Epithelial cell of esophagus (primary cell): Measurements from ENCODE around the gene MTFR1L.

ENCODE experiments used
- DNase-seq: peaks from one replicate; pipeline ENCODE4 v3.0.0; 2010; ENCODE audit warnings: low read depth
- H3K4me3 ChIP-seq: 2 replicates; pipeline ENCODE4 v1.5.1; 2011; ENCODE audit warnings: mild to moderate bottlenecking, low read length, control low read depth
- CTCF ChIP-seq: IDR thresholded peaks from 2 replicates; pipeline ENCODE4 v1.5.1; 2011; ENCODE audit warnings: low read depth, mild to moderate bottlenecking, low read length, control low read depth, inconsistent platforms; ENCODE audit not compliant: insufficient read depth; ENCODE audit errors: missing control alignments

Gene MTFR1L

GRCh38 chr1:25866288-25866687, 46.5 kb downstream of the MTFR1L start:
- no peak for DNase-seq
- no peak overlapping the region for H3K4me3 ChIP-seq
- TF ChIP-seq CTCF: no peak

- DNase-seq: no peak
- no peak for TF ChIP-seq CTCF
- no peak overlapping the region for H3K4me3 ChIP-seq
These were observed 47.6 kb downstream of the MTFR1L start for GRCh38 chr1:25867210-25867991.

GRCh38 chr1:25869909-25870606, 50.3 kb downstream of the MTFR1L start:
- DNase-seq: no peak
- H3K4me3 ChIP-seq: no peak overlapping the region
- no peak for TF ChIP-seq CTCF

GRCh38 chr1:25870614-25871013, 50.9 kb downstream of the MTFR1L start:
- no peak overlapping the region for H3K4me3 ChIP-seq
- TF ChIP-seq CTCF: no peak
- no peak for DNase-seq

- TF ChIP-seq CTCF: no peak
- no peak overlapping the region for H3K4me3 ChIP-seq
- DNase-seq: peak; percentile 81
These were observed 51.4 kb downstream of the MTFR1L start for GRCh38 chr1:25871086-25871703.

- DNase-seq: no peak
- TF ChIP-seq CTCF: peak; percentile 11
- no peak overlapping the region for H3K4me3 ChIP-seq
These were observed 52.1 kb downstream of the MTFR1L start for GRCh38 chr1:25871704-25872494.
